ENCODE measurements around the gene ANKRD17.
A peak's percentile ranks its signal among the peaks of the same experiment; 100 is the strongest.

ANKRD17 gene

GRCh38 chr4:73129319-73129718 lies 129.3 kb downstream of the ANKRD17 start:
- no peak for DNase-seq (ENCODE audit: low read depth in 2 of 2)

- DNase-seq (ENCODE audit: low read depth in 2 of 2) = no peak
These were observed 130.7 kb downstream of the ANKRD17 start for GRCh38 chr4:73127839-73128453.

- no peak for DNase-seq (ENCODE audit: low read depth in 2 of 2)
These were observed 149.1 kb downstream of the ANKRD17 start for GRCh38 chr4:73109493-73109892.

DNA sequence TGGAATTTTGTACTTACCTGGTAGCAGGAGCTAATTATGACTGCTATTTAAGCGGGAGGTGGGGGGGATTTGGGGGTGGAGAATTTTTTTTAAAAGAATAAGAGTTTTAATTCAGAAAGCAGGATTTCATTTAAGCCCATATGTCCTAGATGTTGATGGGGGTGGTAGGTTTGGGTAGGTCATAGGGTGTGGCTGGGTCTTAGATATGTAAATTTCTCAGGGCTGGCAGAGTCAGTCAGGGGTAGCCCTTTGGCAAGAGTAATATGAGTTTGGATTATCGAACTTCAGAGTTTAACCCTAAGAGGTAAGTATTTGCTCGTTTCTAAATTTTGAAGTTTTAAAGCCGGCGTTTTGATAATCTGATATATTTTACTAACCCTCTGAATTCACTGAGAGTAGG lies 153.9 kb downstream of the ANKRD17 start:
- no peak for DNase-seq (ENCODE audit: low read depth in 2 of 2)

DNA sequence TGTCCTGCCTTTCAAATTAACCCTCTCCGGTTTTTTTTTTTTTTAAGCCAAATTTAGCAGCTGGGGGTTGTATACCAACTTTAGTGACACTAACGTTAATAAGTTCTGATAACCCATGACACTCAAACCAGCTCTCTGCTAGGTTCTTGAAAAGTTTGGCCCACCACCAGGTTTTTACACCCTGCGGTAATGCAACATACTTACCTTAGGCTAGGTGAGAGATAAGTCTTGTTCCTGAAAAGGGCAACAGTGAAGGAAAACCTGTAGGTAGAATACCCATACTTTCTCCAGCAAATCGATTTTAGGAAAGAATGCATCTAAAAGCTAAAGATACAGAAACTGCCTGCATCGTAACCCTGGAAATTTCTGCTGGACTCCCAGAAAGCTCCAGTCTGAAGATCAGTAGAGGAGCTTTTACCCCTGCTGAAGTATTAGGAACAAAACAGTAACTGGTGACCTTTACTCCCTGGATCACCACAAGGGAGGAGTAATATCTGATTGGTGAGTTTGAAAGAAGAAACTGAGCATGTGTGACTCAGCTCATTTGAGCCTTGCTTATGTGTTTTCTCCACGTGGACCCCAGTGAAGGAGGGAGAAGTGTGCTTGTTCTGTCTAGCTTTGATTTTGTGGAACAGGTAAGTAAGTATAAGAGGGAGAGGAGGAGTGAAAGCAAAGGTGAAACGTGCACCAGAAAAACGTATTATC lies 154.6 kb downstream of the ANKRD17 start:
- no peak for DNase-seq (ENCODE audit: low read depth in 2 of 2)

- no peak for DNase-seq (ENCODE audit: low read depth in 2 of 2)
These were observed 159.5 kb downstream of the ANKRD17 start for GRCh38 chr4:73099143-73099542.

DNA sequence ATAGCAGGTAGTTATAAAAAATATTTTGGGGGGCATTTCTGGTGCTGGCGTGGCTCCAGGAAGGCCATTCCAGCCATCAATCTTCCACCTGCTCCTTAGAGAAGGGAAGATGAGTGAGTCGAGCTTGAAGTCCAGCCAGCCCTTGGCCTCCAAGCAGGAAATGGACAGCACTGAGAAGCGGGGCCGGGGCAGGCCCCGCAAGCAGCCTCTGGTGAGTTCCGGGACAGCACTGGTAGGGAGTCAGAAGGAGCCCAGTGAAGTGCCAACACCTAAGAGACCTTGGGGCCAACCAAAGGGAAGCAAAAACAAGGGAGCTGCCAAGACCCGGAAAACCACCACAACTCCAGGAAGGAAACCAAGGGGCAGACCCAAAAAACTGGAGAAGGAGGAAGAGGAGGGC lies 159.9 kb downstream of the ANKRD17 start:
- DNase-seq (ENCODE audit: low read depth in 2 of 2) = no peak

- no peak for DNase-seq (ENCODE audit: low read depth in 2 of 2)
These were observed 160.6 kb downstream of the ANKRD17 start for GRCh38 chr4:73098016-73098415.

DNA sequence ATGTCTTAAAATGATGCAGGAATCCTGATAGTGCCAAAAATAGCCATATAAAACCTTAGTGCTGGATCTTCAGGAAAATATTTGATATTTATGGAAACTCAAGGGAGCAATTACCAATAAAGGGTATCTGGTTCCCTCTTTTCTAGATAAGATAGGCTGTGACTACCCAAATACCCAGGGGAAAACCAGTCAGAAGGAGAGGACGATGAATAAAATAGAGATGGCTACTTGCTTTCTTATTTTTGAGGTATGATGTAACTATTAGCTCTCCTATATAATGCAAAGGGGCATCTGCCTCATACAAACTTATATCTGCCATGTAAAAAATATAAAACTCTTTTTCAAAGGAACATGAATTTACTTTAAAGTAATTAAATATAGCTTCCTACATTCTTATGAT lies 165.7 kb downstream of the ANKRD17 start:
- no peak for DNase-seq (ENCODE audit: low read depth in 2 of 2)

GRCh38 chr4:73090738-73091137 lies 167.9 kb downstream of the ANKRD17 start:
- DNase-seq (ENCODE audit: low read depth in 2 of 2) = no peak

GRCh38 chr4:73087871-73088270 lies 170.7 kb downstream of the ANKRD17 start:
- no peak for DNase-seq (ENCODE audit: low read depth in 2 of 2)

GRCh38 chr4:73086095-73086868 lies 172.3 kb downstream of the ANKRD17 start:
- no peak for DNase-seq (ENCODE audit: low read depth in 2 of 2)

- DNase-seq (ENCODE audit: low read depth in 2 of 2) = no peak
These were observed 177.8 kb downstream of the ANKRD17 start for GRCh38 chr4:73080789-73081188.

DNA sequence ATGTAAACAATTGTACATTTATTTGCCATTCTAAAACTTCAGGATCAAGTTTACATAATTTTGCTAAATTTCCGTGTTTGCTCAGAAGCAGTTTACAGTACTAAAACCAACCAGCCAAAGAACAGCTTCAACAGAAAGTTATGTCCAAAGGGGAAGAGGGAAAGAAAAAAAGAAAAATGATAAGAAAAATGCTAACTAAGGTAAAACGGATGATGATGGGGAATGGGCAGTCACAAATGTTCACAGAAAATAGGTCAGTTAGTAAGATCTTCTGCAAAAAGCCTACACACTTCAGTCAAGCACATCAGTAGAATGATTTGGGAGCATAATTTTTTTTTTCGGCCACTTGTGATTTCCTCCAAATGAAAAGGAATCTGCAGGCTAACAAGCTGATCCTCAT lies 182.8 kb downstream of the ANKRD17 start:
- no peak for DNase-seq (ENCODE audit: low read depth in 2 of 2)

GRCh38 chr4:73070074-73070390 lies 188.6 kb downstream of the ANKRD17 start:
- DNase-seq (ENCODE audit: low read depth in 2 of 2) = no peak

GRCh38 chr4:73069338-73070073 lies 189.1 kb downstream of the ANKRD17 start, which contains the start of gene COX18:
TSS of gene COX18 (minus strand) at chr4:73069716. CDS start at chr4:73069649, 67 bp downstream.
- DNase-seq (ENCODE audit: low read depth in 2 of 2) = peak; percentile 93

- no peak for DNase-seq (ENCODE audit: low read depth in 2 of 2)
These were observed 189.9 kb downstream of the ANKRD17 start for GRCh38 chr4:73068491-73069337.

DNA sequence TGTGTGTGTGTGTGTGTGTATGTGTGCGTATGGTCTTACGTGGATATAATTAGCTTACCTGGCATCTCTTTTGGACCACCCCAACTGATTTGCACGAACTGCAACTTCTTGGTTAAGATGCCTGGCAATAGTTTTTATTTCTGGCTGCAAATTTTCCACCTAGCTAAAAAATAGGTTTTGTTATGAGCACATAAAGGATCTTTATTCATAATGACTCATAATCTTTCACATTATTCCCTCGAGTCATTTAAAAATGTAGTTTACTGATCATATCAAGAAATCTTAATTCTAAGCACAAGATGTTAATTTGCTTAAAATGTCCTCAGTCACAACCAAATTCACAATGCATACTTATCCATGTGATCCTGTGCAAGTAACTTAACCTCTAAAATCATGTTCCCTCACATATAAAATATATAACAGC lies 190.6 kb downstream of the ANKRD17 start:
- DNase-seq (ENCODE audit: low read depth in 2 of 2) = no peak

GRCh38 chr4:73066928-73067327 lies 191.7 kb downstream of the ANKRD17 start:
- DNase-seq (ENCODE audit: low read depth in 2 of 2) = no peak

DNA sequence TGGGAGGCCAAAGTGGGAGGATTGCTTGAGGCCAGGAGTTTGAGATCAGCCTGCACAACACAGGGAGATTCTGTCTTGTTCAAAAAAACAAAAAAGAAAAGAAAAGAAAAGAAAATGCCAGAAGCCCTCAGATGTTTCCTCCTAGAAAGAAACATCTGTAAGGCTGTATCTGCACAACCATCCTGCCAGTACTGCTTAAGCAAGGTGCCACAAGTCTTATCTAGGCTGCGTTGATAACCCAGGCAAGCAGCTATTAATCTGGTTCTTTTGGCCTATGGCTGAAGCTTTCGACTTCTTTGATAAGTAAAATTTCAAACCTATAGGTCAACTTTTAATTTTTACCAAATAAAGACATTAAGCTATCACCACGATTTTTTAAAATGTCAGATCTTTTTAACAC lies 192.2 kb downstream of the ANKRD17 start:
- no peak for DNase-seq (ENCODE audit: low read depth in 2 of 2)

- DNase-seq (ENCODE audit: low read depth in 2 of 2) = no peak
These were observed 194.1 kb downstream of the ANKRD17 start for GRCh38 chr4:73064536-73064935.

All from activated CD8-positive, alpha-beta memory T cell treated with anti-CD3 and anti-CD28 coated beads for 4 hours (primary cell).